BJ (cell line): ENCODE data around the gene ADCY10. TPM values are rescaled to one million over a fixed set of nuclear protein-coding genes. Genes with fewer than 3 reads are reported as not detected.
"Not testable (repeated sequence)": the region's sequence is repeated elsewhere in the genome, so short reads cannot be mapped to it uniquely, and the experiment has no call there.

Source experiments
- CTCF ChIA-PET: fragments of 350-600 bp; formaldehyde crosslinking; extraction: SDS; loops from one replicate; lab custom pipeline; 2021; ENCODE audit warnings: antibody characterized with exemption, inconsistent platforms; lab: Yijun Ruan, JAX
- POLR2A ChIA-PET: fragments of 300-600 bp; sonication (Branson Sonifier 250); formaldehyde crosslinking; extraction: SDS; loops from one replicate; lab custom pipeline; 2021; ENCODE audit warnings: antibody characterized with exemption; lab: Charles Lee
- DNase-seq: peaks from one replicate; pipeline ENCODE4 v3.0.0-alpha.2; 2011; ENCODE audit warnings: low read depth
- H3K27me3 ChIP-seq: 2 replicates; pipeline ENCODE4 v1.6.0; 2011; ENCODE audit warnings: low read length; ENCODE audit not compliant: control insufficient read depth, insufficient read depth
- H3K36me3 ChIP-seq: 2 replicates; pipeline ENCODE4 v1.5.1; 2011; ENCODE audit warnings: low read length; ENCODE audit not compliant: control insufficient read depth, insufficient read depth
- H3K4me3 ChIP-seq: 2 replicates; pipeline ENCODE4 v1.5.1; 2011; ENCODE audit warnings: low read depth, mild to moderate bottlenecking, control low read depth, low read length
- polyA plus RNA-seq: library from polyadenylated mRNA; depleted of rRNA; stranded (reverse); fragments of >200 nt; gene quantifications from 2 replicates; pipeline ENCODE4 v1.2.3, GENCODE V29; 2011
- TF ChIP-seq, protein P1 (sequence below): IDR thresholded peaks from 2 replicates; pipeline ENCODE4 v1.5.1; 2011; ENCODE audit warnings: low read depth, mild to moderate bottlenecking, control low read depth, inconsistent platforms, low read length, moderate library complexity; ENCODE audit not compliant: insufficient read depth

ADCY10 gene
- polyA plus RNA-seq, 1 experiment = 0.05 TPM

DNA sequence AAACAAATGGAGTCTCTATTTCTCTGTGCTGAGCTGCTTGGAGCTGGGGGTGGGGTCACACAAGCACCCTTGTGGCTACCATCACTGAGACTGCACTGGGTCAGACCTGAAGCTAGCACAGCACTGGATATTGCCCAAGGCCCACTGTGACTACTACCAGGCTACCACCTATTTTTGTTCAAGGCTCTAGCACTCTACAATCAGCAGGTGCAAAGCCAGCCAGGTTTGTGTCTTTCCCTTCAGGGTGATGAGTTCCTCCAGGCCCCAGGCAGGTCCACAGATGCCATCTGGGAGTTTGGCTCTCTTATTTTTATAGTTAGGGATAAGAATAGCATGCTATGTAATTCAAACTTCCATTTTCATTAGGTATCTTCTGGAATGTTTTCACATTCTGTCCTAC is 23.5 kb downstream of the ADCY10 start:
- CTCF ChIA-PET = no interaction called here
- TF ChIP-seq, protein P1, sequence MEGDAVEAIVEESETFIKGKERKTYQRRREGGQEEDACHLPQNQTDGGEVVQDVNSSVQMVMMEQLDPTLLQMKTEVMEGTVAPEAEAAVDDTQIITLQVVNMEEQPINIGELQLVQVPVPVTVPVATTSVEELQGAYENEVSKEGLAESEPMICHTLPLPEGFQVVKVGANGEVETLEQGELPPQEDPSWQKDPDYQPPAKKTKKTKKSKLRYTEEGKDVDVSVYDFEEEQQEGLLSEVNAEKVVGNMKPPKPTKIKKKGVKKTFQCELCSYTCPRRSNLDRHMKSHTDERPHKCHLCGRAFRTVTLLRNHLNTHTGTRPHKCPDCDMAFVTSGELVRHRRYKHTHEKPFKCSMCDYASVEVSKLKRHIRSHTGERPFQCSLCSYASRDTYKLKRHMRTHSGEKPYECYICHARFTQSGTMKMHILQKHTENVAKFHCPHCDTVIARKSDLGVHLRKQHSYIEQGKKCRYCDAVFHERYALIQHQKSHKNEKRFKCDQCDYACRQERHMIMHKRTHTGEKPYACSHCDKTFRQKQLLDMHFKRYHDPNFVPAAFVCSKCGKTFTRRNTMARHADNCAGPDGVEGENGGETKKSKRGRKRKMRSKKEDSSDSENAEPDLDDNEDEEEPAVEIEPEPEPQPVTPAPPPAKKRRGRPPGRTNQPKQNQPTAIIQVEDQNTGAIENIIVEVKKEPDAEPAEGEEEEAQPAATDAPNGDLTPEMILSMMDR = no peak
- H3K4me3 ChIP-seq = no peak overlapping the region
- POLR2A ChIA-PET = no interaction called here
- H3K36me3 ChIP-seq = no peaks in the 10 kb centered on the region
- no peaks in the 10 kb centered on the region for H3K27me3 ChIP-seq
- no peak for DNase-seq

DNA sequence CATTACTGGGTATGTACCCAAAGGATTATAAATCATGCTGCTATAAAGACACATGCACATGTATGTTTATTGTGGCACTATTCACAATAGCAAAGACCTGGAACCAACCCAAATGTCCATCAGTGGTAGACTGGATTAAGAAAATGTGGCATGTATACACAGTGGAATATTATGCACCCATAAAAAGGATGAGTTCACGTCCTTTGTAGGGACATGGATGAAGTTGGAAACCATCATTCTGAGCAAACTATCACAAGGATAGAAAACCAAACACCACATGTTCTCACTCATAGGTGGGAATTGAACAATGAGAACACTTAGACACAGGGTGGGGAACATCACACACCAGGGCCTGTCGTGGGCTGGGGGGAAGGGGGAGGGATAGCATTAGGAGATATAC is 26.7 kb downstream of the ADCY10 start:
- CTCF ChIA-PET, H3K4me3 ChIP-seq: not testable (repeated sequence)

DNA sequence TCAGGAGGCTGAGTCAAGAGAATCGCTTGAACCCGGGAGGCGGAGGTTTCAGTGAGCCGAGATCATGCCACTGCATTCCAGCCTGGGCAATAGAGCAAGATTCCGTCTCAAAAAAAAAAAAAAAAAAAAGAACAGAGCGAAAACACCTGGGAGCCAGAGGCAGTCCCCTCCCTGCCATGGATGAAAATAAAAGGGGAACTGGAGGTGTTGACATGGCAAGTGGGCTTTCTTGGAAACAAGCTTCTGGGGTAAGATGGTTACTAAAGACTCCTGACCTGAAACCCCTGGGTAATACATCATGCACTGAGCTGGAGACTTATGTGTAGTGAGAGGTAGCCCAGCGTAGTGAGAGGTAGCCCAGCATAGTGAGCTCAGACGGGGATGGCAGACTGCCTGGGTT is 31.6 kb downstream of the ADCY10 start:
- DNase-seq = no peak
- CTCF ChIA-PET = interaction anchor here (1.1 kb wide), 1 partner anchor 55 kb away, joined by 4 read pairs; no protein-coding TSS in a partner anchor
- H3K36me3 ChIP-seq = no peaks in the 10 kb centered on the region
- TF ChIP-seq, protein P1 = no peak
- H3K4me3 ChIP-seq = no peak overlapping the region
- POLR2A ChIA-PET = no interaction called here
- no peaks in the 10 kb centered on the region for H3K27me3 ChIP-seq

More for the DNA sequence above, 26.7 kb downstream of the ADCY10 start:
- DNase-seq, H3K27me3 ChIP-seq, POLR2A ChIA-PET, H3K36me3 ChIP-seq: not testable (repeated sequence)

DNA sequence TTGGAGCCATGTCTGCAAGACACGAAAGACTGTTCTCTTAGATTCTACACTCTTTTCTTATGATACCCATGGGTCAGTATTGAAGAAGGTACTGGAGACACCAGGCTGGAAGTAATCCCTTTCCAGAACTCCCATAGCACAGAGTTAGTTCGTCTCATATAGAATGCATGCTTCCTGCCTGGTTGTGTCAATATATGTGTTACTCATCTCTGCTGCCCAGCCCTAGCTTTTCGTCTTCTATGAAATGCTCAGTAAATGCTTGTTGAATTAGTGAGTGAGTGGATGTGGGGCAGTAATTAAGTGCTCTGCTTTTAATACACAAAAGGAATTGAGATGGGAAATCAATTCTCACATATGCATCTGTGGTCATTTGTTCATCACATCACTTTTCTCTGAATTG is 32.1 kb downstream of the ADCY10 start:
- no peak for DNase-seq
- ChIA-PET POLR2A (no interaction called here), CTCF (interaction anchor here (1.1 to 1.4 kb wide), 2 partner anchors 11 to 54 kb away, joined by 3 to 4 read pairs; no protein-coding TSS in a partner anchor)
- no peaks in the 10 kb centered on the region for H3K36me3 ChIP-seq
- TF ChIP-seq, protein P1 = no peak
- no peak overlapping the region for H3K4me3 ChIP-seq
- H3K27me3 ChIP-seq = no peaks in the 10 kb centered on the region

DNA sequence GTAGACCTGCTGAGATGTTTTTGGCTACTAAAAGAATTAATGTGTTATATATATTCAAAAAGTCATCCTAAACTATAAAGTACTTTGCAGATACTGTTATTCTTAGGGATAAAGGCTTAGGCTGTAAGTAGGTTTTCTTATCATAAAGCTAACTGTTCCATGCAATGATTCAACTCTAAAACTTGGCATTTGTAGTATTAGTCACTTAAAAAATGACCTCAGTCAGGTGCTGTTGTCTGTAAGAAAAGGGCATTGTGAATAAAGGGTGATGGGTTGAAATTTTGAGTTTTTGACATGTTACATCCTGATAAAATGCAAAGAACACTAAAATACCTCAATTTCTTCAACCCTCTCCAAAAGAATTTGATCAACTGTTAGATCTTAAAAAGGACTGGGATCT is 32.9 kb downstream of the ADCY10 start:
- no peak for DNase-seq
- CTCF ChIA-PET = interaction anchor here (1.4 kb wide), 1 partner anchor 12 kb away, joined by 3 read pairs; no protein-coding TSS in a partner anchor
- TF ChIP-seq, protein P1 = no peak
- POLR2A ChIA-PET = no interaction called here
- H3K27me3 ChIP-seq = no peaks in the 10 kb centered on the region
- no peak overlapping the region for H3K4me3 ChIP-seq
- H3K36me3 ChIP-seq = no peaks in the 10 kb centered on the region

DNA sequence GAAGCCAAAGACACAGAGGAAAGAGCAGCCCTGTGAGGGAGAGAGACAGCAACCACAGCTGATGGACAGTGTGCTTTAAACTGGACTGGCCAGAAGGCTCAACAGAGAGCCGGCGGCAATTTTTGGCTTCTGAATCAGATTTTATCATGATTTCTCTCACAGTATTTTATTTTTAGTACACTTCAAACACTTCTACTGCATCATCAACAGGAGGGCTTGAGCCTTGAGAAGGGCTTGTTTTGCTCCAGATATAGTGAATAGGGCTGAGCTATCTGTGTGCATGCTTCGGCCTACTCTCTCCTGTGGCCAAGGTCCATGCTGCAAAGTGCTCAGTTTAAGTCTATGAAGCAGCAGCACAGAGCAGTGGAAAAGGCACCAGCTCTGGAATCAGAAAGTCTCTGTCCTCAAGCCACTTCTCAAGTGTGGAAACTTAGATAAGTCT is 33.3 kb downstream of the ADCY10 start:
- H3K27me3 ChIP-seq = no peaks in the 10 kb centered on the region
- POLR2A ChIA-PET = no interaction called here
- CTCF ChIA-PET = interaction anchor here (1.4 kb wide), 1 partner anchor 12 kb away, joined by 3 read pairs; no protein-coding TSS in a partner anchor
- H3K36me3 ChIP-seq = no peaks in the 10 kb centered on the region
- TF ChIP-seq, protein P1 = no peak
- no peak overlapping the region for H3K4me3 ChIP-seq
- DNase-seq = no peak
